WTC11 (cell line): ENCODE data around the gene ZCCHC7. TPM values are rescaled to one million over a fixed set of nuclear protein-coding genes. Genes with fewer than 3 reads are reported as not detected.
A peak's percentile ranks its signal among the peaks of the same experiment; 100 is the strongest.

ENCODE experiments used
- ATAC-seq: fragments of 200-7000 bp; cut with Tn5 transposase; 2 replicates; pipeline ENCODE4 v1.10.0; 2021; ENCODE audit warnings: mild to moderate bottlenecking, moderate library complexity
- CTCF ChIA-PET: fragments of 300-600 bp; sonication (Branson Sonifier 250); formaldehyde crosslinking; loops from one replicate; lab custom pipeline; 2021; ENCODE audit warnings: antibody characterized with exemption; lab: Charles Lee
- POLR2A ChIA-PET: fragments of 350-600 bp; sonication (Branson Sonifier 250); formaldehyde crosslinking; loops from one replicate; lab custom pipeline; 2021; ENCODE audit warnings: antibody characterized with exemption; lab: Charles Lee
- DNase-seq: peaks from one replicate; pipeline ENCODE4 v3.0.0; 2021; ENCODE audit warnings: low spot score
- H3K27ac Mint-ChIP-seq: 2 replicates; pipeline ENCODE4 v1.8.0; 2021; ENCODE audit warnings: mixed read lengths
- H3K27me3 Mint-ChIP-seq: 2 replicates; pipeline ENCODE4 v1.8.0; 2021; ENCODE audit warnings: low read depth, mild to moderate bottlenecking, moderate library complexity, mixed read lengths
- H3K36me3 Mint-ChIP-seq: 2 replicates; pipeline ENCODE4 v1.8.0; 2021; ENCODE audit warnings: mixed read lengths
- H3K4me1 Mint-ChIP-seq: 2 replicates; pipeline ENCODE4 v1.8.0; 2022; ENCODE audit warnings: mixed read lengths
- H3K4me3 Mint-ChIP-seq: 2 replicates; pipeline ENCODE4 v1.8.0; 2021; ENCODE audit warnings: mild to moderate bottlenecking, moderate library complexity, mixed read lengths
- H3K9me3 Mint-ChIP-seq: 2 replicates; pipeline ENCODE4 v1.8.0; 2021; ENCODE audit warnings: mixed read lengths
- ELF4 ChIP-seq: sonication (generic); formaldehyde crosslinking; IDR thresholded peaks from 2 replicates; pipeline ENCODE4 v1.8.1; 2022; ENCODE audit warnings: low read depth, mild to moderate bottlenecking, moderate library complexity, missing genetic modification reagents
- ETV6 ChIP-seq: sonication (generic); formaldehyde crosslinking; IDR thresholded peaks from 2 replicates; pipeline ENCODE4 v1.8.1; 2022; ENCODE audit warnings: mild to moderate bottlenecking, missing genetic modification reagents
- FOXJ3 ChIP-seq: sonication (generic); formaldehyde crosslinking; IDR thresholded peaks from 2 replicates; pipeline ENCODE4 v1.9.0; 2021; ENCODE audit warnings: missing genetic modification reagents, mild to moderate bottlenecking, borderline replicate concordance
- IRF2 ChIP-seq: sonication (generic); formaldehyde crosslinking; IDR thresholded peaks from 2 replicates; pipeline ENCODE4 v1.8.0; 2022; ENCODE audit warnings: low read depth, missing genetic modification reagents, borderline replicate concordance
- JUN ChIP-seq: sonication (generic); formaldehyde crosslinking; IDR thresholded peaks from 2 replicates; pipeline ENCODE4 v1.8.0; 2023; ENCODE audit warnings: mild to moderate bottlenecking, missing genetic modification reagents
- MYBL2 ChIP-seq: sonication (generic); formaldehyde crosslinking; IDR thresholded peaks from 2 replicates; pipeline ENCODE4 v1.8.1; 2023; ENCODE audit warnings: mild to moderate bottlenecking, moderate library complexity, missing genetic modification reagents
- NR1H2 ChIP-seq: sonication (generic); formaldehyde crosslinking; IDR thresholded peaks from 2 replicates; pipeline ENCODE4 v1.9.0; 2021; ENCODE audit warnings: mild to moderate bottlenecking, moderate library complexity, missing genetic modification reagents
- RELA ChIP-seq: sonication (generic); formaldehyde crosslinking; IDR thresholded peaks from 2 replicates; pipeline ENCODE4 v1.8.1; 2022; ENCODE audit warnings: missing genetic modification reagents, mild to moderate bottlenecking, borderline replicate concordance
- SMAD4 ChIP-seq: sonication (generic); formaldehyde crosslinking; IDR thresholded peaks from 2 replicates; pipeline ENCODE4 v1.8.0; 2022; ENCODE audit warnings: mild to moderate bottlenecking, missing genetic modification reagents
- ZNF396 ChIP-seq: fragments of 250-450 bp; sonication (Bioruptor Pico); IDR thresholded peaks from 2 replicates; pipeline ENCODE4 v1.8.0; 2021; ENCODE audit warnings: mild to moderate bottlenecking, moderate library complexity, borderline replicate concordance
- ZNF423 ChIP-seq: fragments of 250-450 bp; sonication (Bioruptor Pico); IDR thresholded peaks from 2 replicates; pipeline ENCODE4 v2.1.2; 2022; ENCODE audit warnings: mild to moderate bottlenecking, moderate library complexity
- total RNA-seq: library from RNA; stranded (reverse); gene quantifications from 3 replicates; pipeline ENCODE4 v1.2.3, GENCODE V29; 2021
- TF ChIP-seq, protein P1 (sequence below): sonication (generic); formaldehyde crosslinking; IDR thresholded peaks from 2 replicates; pipeline ENCODE4 v1.8.1; 2023; ENCODE audit warnings: mild to moderate bottlenecking, missing genetic modification reagents
- TF ChIP-seq, protein P2 (sequence below): sonication (generic); formaldehyde crosslinking; IDR thresholded peaks from 2 replicates; pipeline ENCODE4 v1.8.1; 2023; ENCODE audit warnings: mild to moderate bottlenecking, missing genetic modification reagents
- TF ChIP-seq, protein P3 (sequence below): fragments of 200-600 bp; IDR thresholded peaks from 2 replicates; pipeline ENCODE4 v1.8.0; 2022; ENCODE audit warnings: antibody characterized with exemption
- TF ChIP-seq, protein P4 (sequence below): sonication (generic); formaldehyde crosslinking; IDR thresholded peaks from 2 replicates; pipeline ENCODE4 v1.8.0; 2023; ENCODE audit warnings: missing genetic modification reagents, mild to moderate bottlenecking, borderline replicate concordance

Gene ZCCHC7
- total RNA-seq, 1 experiment from 2014 or later, result 30.1 TPM

DNA sequence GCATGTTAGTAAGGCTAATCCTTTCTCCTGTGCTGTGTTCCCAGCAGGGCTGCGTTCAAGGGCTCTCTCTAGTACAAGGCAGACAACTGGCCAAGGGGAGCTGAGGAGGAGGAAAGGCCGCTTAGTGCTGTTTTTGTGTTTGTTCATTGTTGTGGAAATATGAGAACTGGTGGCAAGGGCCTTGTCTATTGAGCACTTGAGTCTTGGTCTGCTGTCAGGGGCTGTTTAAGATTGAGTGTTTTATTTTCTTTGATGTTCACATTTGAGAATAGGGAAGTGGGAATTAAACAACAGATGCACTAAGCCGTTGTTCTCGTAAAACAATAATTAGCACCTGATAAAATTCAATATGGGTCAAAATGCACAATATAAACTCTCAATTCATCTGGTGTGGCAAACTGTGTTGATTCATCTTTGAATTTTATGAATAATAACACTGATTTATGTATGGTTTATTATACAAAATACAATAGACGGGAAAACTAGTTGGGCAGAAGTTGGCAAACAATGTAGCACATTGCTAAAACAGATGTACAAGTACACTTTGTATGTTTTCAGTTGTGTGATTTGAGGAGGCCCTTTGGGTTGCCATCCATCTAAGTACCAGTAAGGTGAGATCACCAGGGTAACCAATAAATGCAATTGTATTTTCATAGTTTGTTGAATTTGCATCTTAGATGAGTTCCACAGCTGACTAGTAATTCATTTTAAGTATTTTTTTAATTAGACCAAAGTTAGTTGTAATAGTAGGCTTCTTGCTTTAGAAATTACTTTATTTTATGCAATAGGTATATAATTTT, 204.5 kb downstream of the ZCCHC7 start:
- H3K27me3 Mint-ChIP-seq, result no peaks in the 10 kb centered on the region
- no peak overlapping the region for H3K4me3 Mint-ChIP-seq
- peaks cover 8% of the 10 kb centered on the region for H3K4me1 Mint-ChIP-seq
- H3K9me3 Mint-ChIP-seq, result peaks cover 5% of the 10 kb centered on the region
- no peak overlapping the region for H3K27ac Mint-ChIP-seq
- CTCF ChIA-PET, result interaction anchor here (0.8 to 1.2 kb wide), 4 partner anchors 16 to 329 kb away, joined by 3 to 4 read pairs (median 4); no protein-coding TSS in a partner anchor
- TF ChIP-seq NR1H2 (CRISPR knock-in tag), result no peak
- TF ChIP-seq, protein P1, sequence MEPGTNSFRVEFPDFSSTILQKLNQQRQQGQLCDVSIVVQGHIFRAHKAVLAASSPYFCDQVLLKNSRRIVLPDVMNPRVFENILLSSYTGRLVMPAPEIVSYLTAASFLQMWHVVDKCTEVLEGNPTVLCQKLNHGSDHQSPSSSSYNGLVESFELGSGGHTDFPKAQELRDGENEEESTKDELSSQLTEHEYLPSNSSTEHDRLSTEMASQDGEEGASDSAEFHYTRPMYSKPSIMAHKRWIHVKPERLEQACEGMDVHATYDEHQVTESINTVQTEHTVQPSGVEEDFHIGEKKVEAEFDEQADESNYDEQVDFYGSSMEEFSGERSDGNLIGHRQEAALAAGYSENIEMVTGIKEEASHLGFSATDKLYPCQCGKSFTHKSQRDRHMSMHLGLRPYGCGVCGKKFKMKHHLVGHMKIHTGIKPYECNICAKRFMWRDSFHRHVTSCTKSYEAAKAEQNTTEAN (CRISPR knock-in tag), result no peak
- TF ChIP-seq, protein P2, sequence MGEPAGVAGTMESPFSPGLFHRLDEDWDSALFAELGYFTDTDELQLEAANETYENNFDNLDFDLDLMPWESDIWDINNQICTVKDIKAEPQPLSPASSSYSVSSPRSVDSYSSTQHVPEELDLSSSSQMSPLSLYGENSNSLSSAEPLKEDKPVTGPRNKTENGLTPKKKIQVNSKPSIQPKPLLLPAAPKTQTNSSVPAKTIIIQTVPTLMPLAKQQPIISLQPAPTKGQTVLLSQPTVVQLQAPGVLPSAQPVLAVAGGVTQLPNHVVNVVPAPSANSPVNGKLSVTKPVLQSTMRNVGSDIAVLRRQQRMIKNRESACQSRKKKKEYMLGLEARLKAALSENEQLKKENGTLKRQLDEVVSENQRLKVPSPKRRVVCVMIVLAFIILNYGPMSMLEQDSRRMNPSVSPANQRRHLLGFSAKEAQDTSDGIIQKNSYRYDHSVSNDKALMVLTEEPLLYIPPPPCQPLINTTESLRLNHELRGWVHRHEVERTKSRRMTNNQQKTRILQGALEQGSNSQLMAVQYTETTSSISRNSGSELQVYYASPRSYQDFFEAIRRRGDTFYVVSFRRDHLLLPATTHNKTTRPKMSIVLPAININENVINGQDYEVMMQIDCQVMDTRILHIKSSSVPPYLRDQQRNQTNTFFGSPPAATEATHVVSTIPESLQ (CRISPR knock-in tag), result no peak
- TF ChIP-seq ELF4, result no peak
- TF ChIP-seq, all 79 proteins: peak for 0
- H3K36me3 Mint-ChIP-seq, result 0 out of 2 replicates have a peak, but pooled peaks cover 4% of the 10 kb centered on the region
- ATAC-seq (peak; percentile 63), DNase-seq (no peak)
- POLR2A ChIA-PET, result no interaction called here

DNA sequence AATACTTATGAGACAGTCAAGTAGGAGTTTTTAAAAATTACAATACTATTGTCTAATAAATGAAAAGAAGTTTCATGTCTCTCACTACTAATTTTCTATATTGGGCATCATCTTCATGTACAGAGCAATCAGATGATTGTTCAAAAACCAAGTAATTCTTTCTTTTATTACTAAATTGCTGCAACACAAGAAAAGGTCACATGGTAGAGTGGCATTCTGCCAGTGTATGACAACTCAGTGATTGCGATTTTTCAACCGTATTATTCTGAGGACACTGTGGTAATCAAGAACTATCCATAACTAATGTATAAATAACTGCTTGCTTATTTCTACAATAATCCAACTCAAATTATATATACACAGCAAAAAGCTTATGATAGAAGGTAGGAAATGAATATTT, 205.4 kb downstream of the ZCCHC7 start:
- ChIA-PET CTCF (no interaction called here), POLR2A (no interaction called here)
- no peak for TF ChIP-seq ZNF396
- DNase-seq (no peak), ATAC-seq (no peak)
- no peak overlapping the region for H3K27ac Mint-ChIP-seq
- no peak overlapping the region for H3K4me3 Mint-ChIP-seq
- peaks cover 8% of the 10 kb centered on the region for H3K4me1 Mint-ChIP-seq
- no peaks in the 10 kb centered on the region for H3K27me3 Mint-ChIP-seq
- H3K36me3 Mint-ChIP-seq, result no peaks in the 10 kb centered on the region
- H3K9me3 Mint-ChIP-seq, result no peaks in the 10 kb centered on the region

DNA sequence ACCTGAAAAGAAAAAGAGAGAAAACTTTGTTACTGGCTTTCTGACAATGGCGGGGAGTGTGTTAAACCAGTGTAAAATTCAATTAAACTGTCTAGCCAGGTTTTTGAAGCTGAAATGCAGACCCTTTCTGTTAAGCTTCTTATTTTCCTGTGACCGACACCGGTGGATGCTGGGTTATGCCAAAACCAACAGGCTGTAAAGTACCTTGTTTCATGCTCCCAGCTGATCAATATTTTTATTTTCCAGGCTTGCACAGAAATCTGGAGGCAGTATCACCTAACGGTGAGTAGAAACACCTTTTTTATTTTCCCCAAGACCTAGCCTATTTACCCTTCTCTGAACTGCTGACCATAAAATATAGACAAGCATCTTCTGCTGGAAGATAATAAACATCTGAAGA, 207.2 kb downstream of the ZCCHC7 start:
- no peak for ATAC-seq
- CTCF ChIA-PET, result interaction anchor here (3.2 kb wide), 1 partner anchor 331 kb away, joined by 26 read pairs; no protein-coding TSS in a partner anchor
- no peaks in the 10 kb centered on the region for H3K27me3 Mint-ChIP-seq
- DNase-seq, result no peak
- no peak overlapping the region for H3K4me3 Mint-ChIP-seq
- H3K9me3 Mint-ChIP-seq, result no peaks in the 10 kb centered on the region
- no peaks in the 10 kb centered on the region for H3K36me3 Mint-ChIP-seq
- POLR2A ChIA-PET, result no interaction called here
- no peak overlapping the region; the same call in 1 of the 2 replicates for H3K27ac Mint-ChIP-seq
- H3K4me1 Mint-ChIP-seq, result peaks cover 8% of the 10 kb centered on the region
- no peak for TF ChIP-seq MYBL2 (CRISPR knock-in tag)
- TF ChIP-seq SMAD4 (CRISPR knock-in tag), result no peak
- TF ChIP-seq, protein P3, sequence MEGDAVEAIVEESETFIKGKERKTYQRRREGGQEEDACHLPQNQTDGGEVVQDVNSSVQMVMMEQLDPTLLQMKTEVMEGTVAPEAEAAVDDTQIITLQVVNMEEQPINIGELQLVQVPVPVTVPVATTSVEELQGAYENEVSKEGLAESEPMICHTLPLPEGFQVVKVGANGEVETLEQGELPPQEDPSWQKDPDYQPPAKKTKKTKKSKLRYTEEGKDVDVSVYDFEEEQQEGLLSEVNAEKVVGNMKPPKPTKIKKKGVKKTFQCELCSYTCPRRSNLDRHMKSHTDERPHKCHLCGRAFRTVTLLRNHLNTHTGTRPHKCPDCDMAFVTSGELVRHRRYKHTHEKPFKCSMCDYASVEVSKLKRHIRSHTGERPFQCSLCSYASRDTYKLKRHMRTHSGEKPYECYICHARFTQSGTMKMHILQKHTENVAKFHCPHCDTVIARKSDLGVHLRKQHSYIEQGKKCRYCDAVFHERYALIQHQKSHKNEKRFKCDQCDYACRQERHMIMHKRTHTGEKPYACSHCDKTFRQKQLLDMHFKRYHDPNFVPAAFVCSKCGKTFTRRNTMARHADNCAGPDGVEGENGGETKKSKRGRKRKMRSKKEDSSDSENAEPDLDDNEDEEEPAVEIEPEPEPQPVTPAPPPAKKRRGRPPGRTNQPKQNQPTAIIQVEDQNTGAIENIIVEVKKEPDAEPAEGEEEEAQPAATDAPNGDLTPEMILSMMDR, result no peak
- no peak for TF ChIP-seq RELA (CRISPR knock-in tag)
- no peak for TF ChIP-seq ZNF423 (CRISPR knock-in tag)
- TF ChIP-seq IRF2 (CRISPR knock-in tag), result no peak
- no peak for TF ChIP-seq ETV6 (CRISPR knock-in tag)
- TF ChIP-seq, protein P4, sequence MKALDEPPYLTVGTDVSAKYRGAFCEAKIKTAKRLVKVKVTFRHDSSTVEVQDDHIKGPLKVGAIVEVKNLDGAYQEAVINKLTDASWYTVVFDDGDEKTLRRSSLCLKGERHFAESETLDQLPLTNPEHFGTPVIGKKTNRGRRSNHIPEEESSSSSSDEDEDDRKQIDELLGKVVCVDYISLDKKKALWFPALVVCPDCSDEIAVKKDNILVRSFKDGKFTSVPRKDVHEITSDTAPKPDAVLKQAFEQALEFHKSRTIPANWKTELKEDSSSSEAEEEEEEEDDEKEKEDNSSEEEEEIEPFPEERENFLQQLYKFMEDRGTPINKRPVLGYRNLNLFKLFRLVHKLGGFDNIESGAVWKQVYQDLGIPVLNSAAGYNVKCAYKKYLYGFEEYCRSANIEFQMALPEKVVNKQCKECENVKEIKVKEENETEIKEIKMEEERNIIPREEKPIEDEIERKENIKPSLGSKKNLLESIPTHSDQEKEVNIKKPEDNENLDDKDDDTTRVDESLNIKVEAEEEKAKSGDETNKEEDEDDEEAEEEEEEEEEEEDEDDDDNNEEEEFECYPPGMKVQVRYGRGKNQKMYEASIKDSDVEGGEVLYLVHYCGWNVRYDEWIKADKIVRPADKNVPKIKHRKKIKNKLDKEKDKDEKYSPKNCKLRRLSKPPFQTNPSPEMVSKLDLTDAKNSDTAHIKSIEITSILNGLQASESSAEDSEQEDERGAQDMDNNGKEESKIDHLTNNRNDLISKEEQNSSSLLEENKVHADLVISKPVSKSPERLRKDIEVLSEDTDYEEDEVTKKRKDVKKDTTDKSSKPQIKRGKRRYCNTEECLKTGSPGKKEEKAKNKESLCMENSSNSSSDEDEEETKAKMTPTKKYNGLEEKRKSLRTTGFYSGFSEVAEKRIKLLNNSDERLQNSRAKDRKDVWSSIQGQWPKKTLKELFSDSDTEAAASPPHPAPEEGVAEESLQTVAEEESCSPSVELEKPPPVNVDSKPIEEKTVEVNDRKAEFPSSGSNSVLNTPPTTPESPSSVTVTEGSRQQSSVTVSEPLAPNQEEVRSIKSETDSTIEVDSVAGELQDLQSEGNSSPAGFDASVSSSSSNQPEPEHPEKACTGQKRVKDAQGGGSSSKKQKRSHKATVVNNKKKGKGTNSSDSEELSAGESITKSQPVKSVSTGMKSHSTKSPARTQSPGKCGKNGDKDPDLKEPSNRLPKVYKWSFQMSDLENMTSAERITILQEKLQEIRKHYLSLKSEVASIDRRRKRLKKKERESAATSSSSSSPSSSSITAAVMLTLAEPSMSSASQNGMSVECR (CRISPR knock-in tag), result no peak
- no peak for TF ChIP-seq FOXJ3 (CRISPR knock-in tag)
- TF ChIP-seq JUN (CRISPR knock-in tag), result no peak
- TF ChIP-seq, all 79 proteins: peak for 0
